GM19372 (cell line): ENCODE data around the gene CCDC137.
"Not testable (repeated sequence)": the region's sequence is repeated elsewhere in the genome, so short reads cannot be mapped to it uniquely, and the experiment has no call there.

Experiments used
- ATAC-seq: cut with Tn5 transposase; IDR thresholded peaks from one replicate; pipeline ENCODE4 v1.9.1; 2021; ENCODE audit warnings: mild to moderate bottlenecking, low read depth, moderate library complexity; ENCODE audit not compliant: unreplicated experiment

CCDC137 gene

GRCh38 chr17:81650951-81651350 is 15.6 kb upstream of the CCDC137 start:
- no peak for ATAC-seq

GRCh38 chr17:81651692-81652091 is 14.8 kb upstream of the CCDC137 start:
- ATAC-seq = no peak

GRCh38 chr17:81652906-81653771 is 13.4 kb upstream of the CCDC137 start:
- ATAC-seq = no peak

- ATAC-seq = no peak
These were observed 11.0 kb upstream of the CCDC137 start for GRCh38 chr17:81655378-81656117.

- ATAC-seq = no peak
These were observed 10.3 kb upstream of the CCDC137 start, which contains the start of gene PDE6G for GRCh38 chr17:81656118-81656743. PDE6G (minus strand) TSS chr17:81656542; CDS start chr17:81653305, 3,237 bp downstream.

GRCh38 chr17:81656835-81657234 is 9.7 kb upstream of the CCDC137 start:
- ATAC-seq = no peak

GRCh38 chr17:81659038-81659437 is 7.5 kb upstream of the CCDC137 start:
- ATAC-seq = no peak

GRCh38 chr17:81660441-81660840 is 6.1 kb upstream of the CCDC137 start:
- no peak for ATAC-seq

GRCh38 chr17:81662002-81662401 is 4.5 kb upstream of the CCDC137 start:
- no peak for ATAC-seq

GRCh38 chr17:81664051-81664470 is 2.5 kb upstream of the CCDC137 start:
- no peak for ATAC-seq

- ATAC-seq = no peak
These were observed 1.1 kb upstream of the CCDC137 start for GRCh38 chr17:81665205-81666091.

GRCh38 chr17:81666092-81666341 is 520 bp upstream of the CCDC137 start:
- no peak for ATAC-seq

GRCh38 chr17:81667754-81668153 is 1.2 kb downstream of the CCDC137 start:
- ATAC-seq = no peak

- ATAC-seq = no peak
These were observed 6.0 kb downstream of the CCDC137 start for GRCh38 chr17:81672504-81672903.

GRCh38 chr17:81672954-81673353 is 6.4 kb downstream of the CCDC137 start:
- no peak for ATAC-seq

GRCh38 chr17:81673561-81674258 is 7.2 kb downstream of the CCDC137 start:
- ATAC-seq = no peak

- ATAC-seq = not testable (repeated sequence)
These were observed 9.1 kb downstream of the CCDC137 start for GRCh38 chr17:81675515-81676221.

- no peak for ATAC-seq
These were observed 10.4 kb downstream of the CCDC137 start for GRCh38 chr17:81676906-81677305.

- no peak for ATAC-seq
These were observed 13.6 kb downstream of the CCDC137 start for GRCh38 chr17:81680150-81680549.
